ENCODE data around the gene CORO2B. TPM values are rescaled to one million over a fixed set of nuclear protein-coding genes. Genes with fewer than 3 reads are reported as not detected.

CORO2B gene
- total and polyA plus RNA-seq, 2 experiments from 2014 or later: 1.6 to 4.6 TPM

- Histone ChIP-seq H3K4me1 (ENCODE audit: insufficient read depth) (peaks cover 14% of the 10 kb centered on the region), H3K9me2 (ENCODE audit: insufficient read depth) (no peaks in the 10 kb centered on the region), H2AFZ (no peak overlapping the region), H3K27ac (ENCODE audit: low read depth) (no peak overlapping the region), H3K79me2 (replicated peaks; ENCODE audit: insufficient read depth) (no peaks in the 10 kb centered on the region), H3F3A (replicated peaks; ENCODE audit: low read depth) (no peaks in the 10 kb centered on the region), H3K27me3 (ENCODE audit: insufficient read depth) (no peaks in the 10 kb centered on the region), H3K36me3 (ENCODE audit: insufficient read depth) (no peaks in the 10 kb centered on the region), H4K20me1 (replicated peaks; ENCODE audit: insufficient read depth) (no peaks in the 10 kb centered on the region), H3K4me3 (no peak overlapping the region), H3K4me2 (no peak overlapping the region)
- Mint-ChIP-seq H3K4me3 (no peak overlapping the region), H3K4me1 (peaks cover 30% of the 10 kb centered on the region), H3K36me3 (ENCODE audit: low read depth) (0 out of 3 replicates have a peak, but pooled peaks cover 1% of the 10 kb centered on the region), H3K27ac (no peak overlapping the region; the same call in 1 of the 2 replicates), H3K9me3 (peaks cover 9% of the 10 kb centered on the region; the same call in 2 of the 3 replicates), H3K27me3 (ENCODE audit: insufficient read depth, low read depth, poor library complexity) (peaks cover 22% of the 10 kb centered on the region)
- ATAC-seq (no peak), DNase-seq (ENCODE audit: low spot score) (no peak)
- TF ChIP-seq, protein P1, sequence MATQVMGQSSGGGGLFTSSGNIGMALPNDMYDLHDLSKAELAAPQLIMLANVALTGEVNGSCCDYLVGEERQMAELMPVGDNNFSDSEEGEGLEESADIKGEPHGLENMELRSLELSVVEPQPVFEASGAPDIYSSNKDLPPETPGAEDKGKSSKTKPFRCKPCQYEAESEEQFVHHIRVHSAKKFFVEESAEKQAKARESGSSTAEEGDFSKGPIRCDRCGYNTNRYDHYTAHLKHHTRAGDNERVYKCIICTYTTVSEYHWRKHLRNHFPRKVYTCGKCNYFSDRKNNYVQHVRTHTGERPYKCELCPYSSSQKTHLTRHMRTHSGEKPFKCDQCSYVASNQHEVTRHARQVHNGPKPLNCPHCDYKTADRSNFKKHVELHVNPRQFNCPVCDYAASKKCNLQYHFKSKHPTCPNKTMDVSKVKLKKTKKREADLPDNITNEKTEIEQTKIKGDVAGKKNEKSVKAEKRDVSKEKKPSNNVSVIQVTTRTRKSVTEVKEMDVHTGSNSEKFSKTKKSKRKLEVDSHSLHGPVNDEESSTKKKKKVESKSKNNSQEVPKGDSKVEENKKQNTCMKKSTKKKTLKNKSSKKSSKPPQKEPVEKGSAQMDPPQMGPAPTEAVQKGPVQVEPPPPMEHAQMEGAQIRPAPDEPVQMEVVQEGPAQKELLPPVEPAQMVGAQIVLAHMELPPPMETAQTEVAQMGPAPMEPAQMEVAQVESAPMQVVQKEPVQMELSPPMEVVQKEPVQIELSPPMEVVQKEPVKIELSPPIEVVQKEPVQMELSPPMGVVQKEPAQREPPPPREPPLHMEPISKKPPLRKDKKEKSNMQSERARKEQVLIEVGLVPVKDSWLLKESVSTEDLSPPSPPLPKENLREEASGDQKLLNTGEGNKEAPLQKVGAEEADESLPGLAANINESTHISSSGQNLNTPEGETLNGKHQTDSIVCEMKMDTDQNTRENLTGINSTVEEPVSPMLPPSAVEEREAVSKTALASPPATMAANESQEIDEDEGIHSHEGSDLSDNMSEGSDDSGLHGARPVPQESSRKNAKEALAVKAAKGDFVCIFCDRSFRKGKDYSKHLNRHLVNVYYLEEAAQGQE (IDR thresholded peaks at IDR 0.05; ENCODE audit: unreplicated experiment): no peak
- no peak for TF ChIP-seq ZNF114 (CRISPR knock-in tag; IDR thresholded peaks at IDR 0.05)
- TF ChIP-seq ZNF462 (CRISPR knock-in tag; IDR thresholded peaks at IDR 0.05): no peak
- TF ChIP-seq, protein P2, sequence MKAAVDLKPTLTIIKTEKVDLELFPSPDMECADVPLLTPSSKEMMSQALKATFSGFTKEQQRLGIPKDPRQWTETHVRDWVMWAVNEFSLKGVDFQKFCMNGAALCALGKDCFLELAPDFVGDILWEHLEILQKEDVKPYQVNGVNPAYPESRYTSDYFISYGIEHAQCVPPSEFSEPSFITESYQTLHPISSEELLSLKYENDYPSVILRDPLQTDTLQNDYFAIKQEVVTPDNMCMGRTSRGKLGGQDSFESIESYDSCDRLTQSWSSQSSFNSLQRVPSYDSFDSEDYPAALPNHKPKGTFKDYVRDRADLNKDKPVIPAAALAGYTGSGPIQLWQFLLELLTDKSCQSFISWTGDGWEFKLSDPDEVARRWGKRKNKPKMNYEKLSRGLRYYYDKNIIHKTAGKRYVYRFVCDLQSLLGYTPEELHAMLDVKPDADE (IDR thresholded peaks at IDR 0.05): no peak
- no peak for TF ChIP-seq JUNB (IDR thresholded peaks at IDR 0.05; ENCODE audit: unreplicated experiment)
- TF ChIP-seq CTCF (conservative IDR thresholded peaks at IDR 0.05; ENCODE audit: low read depth in 2 of 2): no peak
- TF ChIP-seq STAT1 (IDR thresholded peaks at IDR 0.05; ENCODE audit: unreplicated experiment): no peak
- no peak for TF ChIP-seq CREB1 (CRISPR knock-in tag; IDR thresholded peaks at IDR 0.05; ENCODE audit: low read depth)
- TF ChIP-seq NANOG (IDR thresholded peaks at IDR 0.05; ENCODE audit: borderline replicate concordance): no peak
- no peak for TF ChIP-seq ZNF331 (CRISPR knock-in tag; IDR thresholded peaks at IDR 0.05; ENCODE audit: low read depth)
These were observed 90.3 kb downstream of the CORO2B start for GRCh38 chr15:68668926-68669600.

All from GM23338 (cell line).